Stimulated activated CD4-positive, alpha-beta T cell treated with anti-CD3 and anti-CD28 coated beads, TNF-alpha, amount 100 ng/mL, for 48 hours (primary cell): ENCODE data around the gene SH2D3C.

Experiments
- DNase-seq, 3 donors: peaks; one replicate each; pipeline ENCODE4 v3.0.0-alpha.2; 2020; ENCODE audit warnings: low read depth in 3 of 3

SH2D3C gene

GRCh38 chr9:127809002-127809539 lies 30.6 kb upstream of the SH2D3C start:
- DNase-seq: no peak

GRCh38 chr9:127808347-127809001 lies 30.0 kb upstream of the SH2D3C start:
- DNase-seq: no peak

GRCh38 chr9:127806871-127807270 lies 28.4 kb upstream of the SH2D3C start:
- no peak for DNase-seq

GRCh38 chr9:127805620-127806019 lies 27.2 kb upstream of the SH2D3C start:
- peak in 1 of 3 donors; percentile 43 for DNase-seq

- peak in 1 of 3 donors; percentile 26 for DNase-seq
Observed at GRCh38 chr9:127803507-127804352, 25.3 kb upstream of the SH2D3C start.

GRCh38 chr9:127802576-127803443 lies 24.3 kb upstream of the SH2D3C start, which contains the start of gene FPGS:
Gene FPGS, plus strand, starts transcription at chr9:127802882. Its CDS starts 43 bp downstream, at chr9:127802925.
- peak; percentile 67 to 87 (median 73) for DNase-seq

GRCh38 chr9:127801955-127802575 lies 23.6 kb upstream of the SH2D3C start:
- no peak for DNase-seq

- DNase-seq: no peak
Observed at GRCh38 chr9:127796852-127797370, 18.4 kb upstream of the SH2D3C start.

- DNase-seq: no peak
Observed at GRCh38 chr9:127796225-127796813, 17.9 kb upstream of the SH2D3C start.

GRCh38 chr9:127794001-127794791 lies 15.7 kb upstream of the SH2D3C start:
- DNase-seq: no peak

GRCh38 chr9:127793093-127793708 lies 14.7 kb upstream of the SH2D3C start:
- no peak for DNase-seq

- DNase-seq: no peak
Observed at GRCh38 chr9:127792417-127793031, 14.1 kb upstream of the SH2D3C start.

GRCh38 chr9:127791085-127791484 lies 12.6 kb upstream of the SH2D3C start:
- no peak for DNase-seq

- DNase-seq: no peak
Observed at GRCh38 chr9:127790094-127790855, 11.8 kb upstream of the SH2D3C start.

- DNase-seq: no peak
Observed at GRCh38 chr9:127789179-127789578, 10.7 kb upstream of the SH2D3C start.

- peak; percentile 50 to 75 (median 73) for DNase-seq
Observed at GRCh38 chr9:127788337-127789011, 10.0 kb upstream of the SH2D3C start.

GRCh38 chr9:127786773-127787104 lies 8.3 kb upstream of the SH2D3C start:
- DNase-seq: no peak
